Activated CD4-positive, alpha-beta T cell treated with anti-CD3 and anti-CD28 coated beads for 4 hours (primary cell): Measurements from ENCODE around the gene SMC5.
"Not testable (repeated sequence)": the region's sequence is repeated elsewhere in the genome, so short reads cannot be mapped to it uniquely, and the experiment has no call there.

Experiments used
- DNase-seq, 2 donors: peaks; one replicate each; pipeline ENCODE4 v3.0.0-alpha.2; 2020

Gene SMC5

DNA sequence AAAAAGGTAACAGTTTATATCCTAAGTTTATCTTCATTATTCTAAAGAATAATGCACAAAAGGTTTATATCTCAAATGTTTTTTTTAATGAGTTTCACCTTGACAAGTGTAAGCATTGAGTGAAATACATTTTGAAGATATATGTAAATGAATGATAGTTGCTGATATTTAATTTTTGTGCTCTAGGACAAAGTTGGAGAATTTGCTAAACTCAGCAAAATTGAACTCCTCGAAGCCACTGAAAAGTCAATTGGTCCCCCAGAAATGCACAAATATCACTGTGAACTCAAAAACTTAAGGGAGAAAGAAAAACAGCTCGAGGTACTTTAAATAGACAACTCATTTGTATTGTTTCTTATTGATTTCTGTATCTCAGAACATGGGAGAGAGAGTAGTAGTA lies 19.5 kb downstream of the SMC5 start:
- DNase-seq = no peak

DNA sequence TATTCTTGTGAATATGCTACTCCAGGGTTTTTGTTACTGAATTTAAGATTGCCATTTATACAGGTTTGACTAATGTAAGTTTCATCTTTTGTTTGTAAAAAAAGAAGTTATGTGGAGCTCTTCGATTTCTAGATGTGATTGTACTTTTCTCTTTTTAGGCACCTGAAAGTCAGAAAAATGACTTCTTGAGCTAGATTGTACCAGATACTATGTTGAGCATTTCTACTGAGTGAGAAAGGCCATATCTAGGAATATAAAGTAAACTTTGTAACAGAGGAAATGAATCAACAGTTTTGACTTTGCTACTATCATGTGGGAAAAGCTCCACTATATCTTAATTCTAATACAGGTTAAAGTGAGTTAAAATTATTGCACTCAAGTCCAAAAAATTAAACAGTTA lies 25.1 kb downstream of the SMC5 start:
- no peak for DNase-seq

DNA sequence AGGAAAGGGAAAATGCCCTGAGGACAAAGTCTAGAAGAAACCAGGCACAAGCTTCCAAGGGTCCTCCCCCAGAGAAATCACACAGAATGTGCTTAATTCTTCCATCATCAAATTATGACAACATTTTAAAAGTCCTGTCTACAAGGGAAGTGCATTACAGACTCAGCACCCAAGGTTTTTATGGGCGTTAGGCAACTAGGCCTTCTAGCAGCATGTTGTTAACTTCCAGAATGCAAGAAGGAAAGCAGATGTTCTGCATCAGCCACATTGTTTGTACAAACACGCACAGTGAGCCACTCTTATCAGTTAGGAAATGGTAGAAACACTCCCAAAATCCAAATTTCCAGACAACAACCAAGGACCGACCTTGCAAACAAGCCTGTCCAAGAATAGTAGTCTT lies 26.5 kb downstream of the SMC5 start:
- DNase-seq = no peak

DNA sequence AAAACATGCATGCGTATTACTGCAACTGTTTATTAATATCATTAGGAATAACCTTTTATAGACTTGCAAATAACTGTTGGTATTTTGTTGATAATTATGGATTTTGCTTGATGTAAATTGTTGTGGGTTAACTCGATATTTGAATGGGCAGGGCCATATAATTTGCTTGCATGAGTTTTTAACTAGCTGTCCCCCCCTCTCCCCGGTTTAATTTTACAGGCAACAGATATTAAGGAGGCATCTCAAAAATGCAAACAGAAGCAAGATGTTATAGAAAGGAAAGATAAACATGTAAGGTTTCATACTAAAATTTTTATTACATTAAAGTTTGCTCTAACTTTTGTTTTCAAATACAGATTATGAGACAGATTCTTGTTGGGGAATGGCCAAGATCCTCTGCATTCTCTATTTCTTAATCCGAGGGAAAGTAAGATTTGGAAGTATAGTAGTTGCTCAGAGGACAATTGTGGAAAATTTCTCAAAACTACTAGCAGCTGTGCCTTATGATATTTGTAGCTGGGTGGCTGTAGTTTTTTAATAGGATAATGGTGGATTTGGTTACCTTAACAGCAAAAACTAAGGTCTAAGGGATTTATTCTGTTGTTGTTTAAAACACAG lies 27.3 kb downstream of the SMC5 start:
- DNase-seq = no peak

DNA sequence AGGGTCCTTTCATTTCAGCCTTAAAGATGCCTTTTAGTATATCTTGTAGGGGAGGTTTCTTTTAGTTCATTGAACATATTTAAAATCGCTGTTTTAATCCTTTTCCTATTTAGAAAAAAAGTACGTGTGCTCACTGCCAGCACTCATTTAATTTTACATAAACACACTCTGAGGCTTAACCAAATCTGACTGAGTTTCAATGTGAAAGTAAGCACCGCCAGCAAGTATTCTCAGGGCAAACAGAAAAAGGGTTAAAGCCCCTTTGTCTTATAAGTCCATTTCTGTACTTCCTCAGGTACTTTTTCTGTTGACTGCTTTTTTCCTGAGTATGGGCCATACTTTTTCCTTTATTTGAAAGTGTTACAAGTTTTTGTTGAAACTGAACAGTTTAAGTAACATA lies 31.8 kb downstream of the SMC5 start:
- DNase-seq = no peak

DNA sequence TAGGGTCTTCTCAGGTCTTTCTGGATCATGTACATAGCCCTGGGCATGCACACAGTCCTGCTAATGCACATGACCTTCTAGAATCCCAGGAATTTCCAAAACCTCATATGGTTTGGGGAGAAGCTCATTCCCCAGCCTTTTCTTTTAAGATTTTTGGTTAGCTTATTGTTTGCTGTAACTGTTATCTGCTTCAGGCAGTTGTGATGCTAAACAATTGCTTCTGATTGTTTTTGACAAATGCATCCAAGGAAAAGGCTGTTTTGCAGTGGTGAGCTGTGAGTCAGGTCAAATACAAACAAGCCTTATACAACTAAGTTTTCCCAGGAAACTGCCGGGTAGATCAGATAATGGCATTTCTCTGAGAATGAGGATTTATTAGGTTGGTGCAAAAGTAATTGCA lies 32.7 kb downstream of the SMC5 start:
- DNase-seq = no peak

DNA sequence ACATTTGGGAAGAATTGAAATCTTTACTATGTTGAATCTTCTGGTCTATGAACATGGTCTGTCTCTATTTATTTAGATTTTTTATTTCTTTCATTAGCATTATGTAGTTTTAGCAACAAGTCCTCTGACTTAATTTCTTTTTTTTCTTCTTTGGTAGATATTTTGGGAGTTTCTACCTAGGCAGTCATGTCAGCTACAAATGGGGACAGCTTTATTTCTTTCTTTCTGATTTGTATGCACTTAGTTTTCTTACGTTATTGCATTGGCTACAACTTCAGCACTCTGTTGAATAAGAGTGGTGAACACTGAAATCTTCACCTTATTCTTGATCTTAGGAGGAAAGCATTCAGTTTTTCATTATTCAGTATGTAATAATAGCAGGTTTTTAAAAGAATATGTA lies 33.5 kb downstream of the SMC5 start:
- no peak for DNase-seq

DNA sequence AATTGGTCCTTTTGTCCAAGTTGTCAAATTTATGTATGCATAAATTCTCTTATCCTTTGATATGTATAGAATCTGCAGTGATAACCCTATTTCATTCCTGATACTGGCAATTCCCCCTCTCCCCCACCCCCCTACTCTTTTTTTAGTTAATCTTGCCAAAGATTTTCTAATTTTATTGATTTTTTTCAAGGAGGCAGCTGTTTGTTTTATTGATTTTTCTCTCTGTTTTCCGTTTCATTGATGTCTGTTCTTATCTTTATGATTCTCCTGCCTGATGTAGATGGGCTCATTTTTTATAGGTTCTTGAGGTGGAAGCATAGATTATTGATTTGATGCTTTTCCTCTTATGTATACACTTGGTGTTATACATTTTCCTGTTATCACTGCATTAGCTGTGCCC lies 34.4 kb downstream of the SMC5 start:
- DNase-seq = no peak

DNA sequence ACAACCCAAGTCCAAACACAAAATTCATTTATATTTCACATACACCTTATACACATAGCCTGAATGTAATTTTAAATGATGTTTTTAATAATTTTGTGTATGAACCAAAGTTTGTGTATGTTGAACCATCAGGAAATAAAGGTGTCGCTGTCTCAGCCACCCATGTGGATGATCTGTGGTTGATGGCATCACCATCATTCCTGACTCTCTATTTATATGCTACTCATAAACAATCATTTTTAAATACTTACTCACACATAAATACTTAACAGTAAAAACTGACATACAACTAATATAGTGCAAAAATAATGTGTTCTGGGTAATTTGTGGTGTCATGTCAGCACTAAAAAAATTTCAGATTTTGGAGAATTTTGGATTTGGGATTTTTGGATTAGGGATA lies 38.4 kb downstream of the SMC5 start:
- no peak for DNase-seq

DNA sequence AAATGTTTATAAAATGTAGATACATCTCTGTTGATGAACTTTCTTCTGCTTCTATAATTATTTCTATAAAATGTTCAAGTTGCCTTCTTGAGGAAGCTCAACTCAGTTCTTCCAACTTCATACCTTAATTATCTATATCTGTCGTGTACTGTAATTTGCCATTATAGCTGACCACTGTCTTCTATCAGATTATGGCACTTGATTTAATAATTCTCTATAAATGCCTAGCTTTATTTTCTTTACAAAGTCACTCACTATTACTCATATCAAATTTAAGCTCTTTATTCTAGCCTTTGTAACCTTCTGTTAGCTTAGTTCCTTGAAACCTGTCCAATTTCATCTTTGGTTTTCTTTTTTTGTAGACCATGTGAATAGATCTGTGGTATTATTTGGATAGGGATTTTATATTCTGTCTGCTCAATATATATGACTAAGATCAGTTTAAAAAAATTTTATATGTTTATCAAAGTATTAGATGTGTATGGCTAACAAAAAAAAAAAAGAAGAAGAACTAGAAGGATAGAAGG lies 39.5 kb downstream of the SMC5 start:
- no peak for DNase-seq

DNA sequence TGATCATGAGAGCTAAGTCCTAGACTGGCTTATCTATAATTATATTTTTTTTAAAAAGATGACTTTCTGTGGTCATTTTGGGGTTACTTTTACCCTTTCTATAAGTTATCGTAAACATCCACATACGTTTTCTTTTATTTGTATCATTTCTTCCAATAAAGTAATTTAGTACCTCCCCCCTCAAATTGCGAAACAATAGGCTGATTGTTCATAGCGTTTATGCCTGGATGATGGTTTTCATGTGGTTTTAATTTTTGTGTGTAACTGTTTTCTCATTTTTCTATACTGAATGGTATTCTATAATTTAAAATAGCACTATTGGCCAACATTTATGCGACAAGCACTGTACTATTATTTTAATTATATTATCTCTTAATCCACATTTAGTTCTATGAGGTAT lies 44.5 kb downstream of the SMC5 start:
- DNase-seq = no peak

DNA sequence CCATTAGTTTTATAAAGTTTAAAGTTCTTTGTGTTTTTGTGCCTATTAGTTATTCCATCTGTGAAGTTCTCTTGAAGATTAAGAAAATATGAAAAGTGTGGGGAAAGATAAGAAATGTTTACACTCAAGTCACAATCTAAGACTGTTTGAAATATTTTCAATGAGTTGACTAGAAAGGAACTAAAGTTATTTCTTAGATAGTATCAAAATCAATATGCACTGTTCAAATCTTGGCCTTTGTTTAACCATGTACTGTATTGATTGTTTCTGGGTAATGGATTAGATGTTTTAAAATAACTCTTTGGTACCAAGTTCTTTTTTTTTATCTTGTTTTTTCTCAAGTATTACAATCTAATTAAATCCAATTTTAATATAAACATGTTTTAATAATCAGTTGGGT lies 46.0 kb downstream of the SMC5 start:
- DNase-seq = no peak

DNA sequence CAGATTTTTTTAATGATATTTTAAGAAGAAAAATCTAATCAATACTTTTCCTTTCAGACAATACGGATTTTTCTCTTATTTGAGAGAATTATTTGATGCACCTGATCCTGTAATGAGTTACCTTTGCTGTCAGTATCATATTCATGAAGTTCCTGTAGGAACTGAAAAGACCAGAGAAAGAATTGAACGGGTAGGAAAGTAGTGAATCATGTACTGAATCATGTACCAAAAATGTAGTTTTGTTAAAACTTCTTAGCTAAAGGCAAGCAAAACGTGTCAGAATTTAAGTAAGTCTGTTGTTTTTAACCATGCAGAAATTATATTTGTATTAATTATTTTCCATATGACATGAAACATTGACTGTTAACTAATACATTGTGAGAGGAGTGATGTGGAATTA lies 56.6 kb downstream of the SMC5 start:
- DNase-seq = no peak

DNA sequence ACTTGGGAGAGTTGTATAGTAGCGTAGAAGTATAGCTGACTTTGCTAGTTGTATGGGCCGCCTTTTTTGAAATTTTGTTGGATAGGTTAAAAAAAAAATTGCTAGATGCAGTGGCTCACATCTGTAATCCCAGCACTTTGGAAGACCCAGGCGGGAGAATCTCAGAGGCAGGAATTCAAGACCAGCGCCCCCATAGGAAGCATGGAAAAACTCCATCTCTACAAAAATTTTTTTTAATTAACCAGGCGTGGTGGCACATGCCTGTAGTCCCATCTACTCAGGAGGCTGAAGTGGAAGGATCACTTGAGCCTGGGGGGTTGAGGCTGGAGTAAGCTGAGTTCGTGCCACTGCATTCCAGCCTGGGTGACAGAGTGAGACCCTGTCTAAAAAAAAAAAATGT lies 59.2 kb downstream of the SMC5 start:
- DNase-seq = no peak

DNA sequence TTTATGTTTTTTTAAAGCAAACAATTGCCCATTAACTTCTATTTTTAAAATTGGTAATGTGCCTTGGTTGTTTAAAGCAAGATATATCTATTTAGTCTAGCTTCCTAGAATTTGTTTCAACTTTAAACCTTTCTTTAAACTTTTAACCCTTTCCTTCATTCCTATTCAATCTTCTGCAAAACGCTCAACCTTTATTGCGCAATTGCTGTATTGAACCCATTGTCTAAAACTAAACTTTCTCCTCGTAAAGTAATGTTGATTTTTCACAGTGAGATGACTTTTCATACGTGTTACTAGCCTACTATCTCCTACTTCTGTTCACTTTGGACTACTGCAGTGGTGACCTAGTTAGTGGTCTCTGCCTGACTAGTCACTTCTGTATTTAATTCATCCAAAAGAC lies 63.3 kb downstream of the SMC5 start:
- DNase-seq = no peak

DNA sequence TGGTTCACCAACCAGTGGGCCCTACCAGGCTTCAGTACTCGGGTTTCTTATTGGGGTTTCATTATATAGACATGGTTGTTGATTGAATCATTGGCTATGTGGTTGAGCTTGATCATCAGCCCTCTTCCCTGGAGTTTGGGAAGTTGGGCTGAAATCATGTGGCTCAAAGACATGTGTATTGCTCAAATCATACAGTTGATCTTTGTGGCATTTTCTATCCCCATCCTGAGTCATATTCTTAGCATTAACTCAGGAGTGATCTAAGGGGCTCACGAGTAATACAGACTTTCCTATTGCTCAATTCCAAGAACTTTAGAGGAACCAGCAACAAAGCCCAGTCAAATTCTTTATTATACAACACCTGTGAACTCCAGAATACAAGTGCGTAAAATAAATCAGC lies 66.2 kb downstream of the SMC5 start:
- DNase-seq = no peak

DNA sequence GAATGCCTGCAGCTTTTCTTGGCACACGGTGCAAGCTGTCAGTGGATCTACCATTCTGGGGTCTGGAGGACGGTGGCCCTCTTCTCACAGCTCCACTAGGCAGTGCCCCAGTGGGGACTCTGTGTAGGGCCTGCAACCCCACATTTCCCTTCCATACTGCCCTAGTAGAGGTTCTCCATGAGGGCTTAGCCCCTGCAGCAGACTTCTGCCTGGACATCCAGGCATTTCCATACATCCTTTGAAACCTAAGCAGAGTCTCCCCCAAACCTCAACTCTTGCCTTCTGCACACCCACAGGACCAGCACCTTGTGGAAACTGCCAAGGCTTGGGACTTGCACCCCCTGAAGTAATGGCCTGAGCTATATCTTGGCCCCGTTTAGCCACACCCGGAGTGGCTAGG lies 69.8 kb downstream of the SMC5 start:
- not testable (repeated sequence) for DNase-seq

DNA sequence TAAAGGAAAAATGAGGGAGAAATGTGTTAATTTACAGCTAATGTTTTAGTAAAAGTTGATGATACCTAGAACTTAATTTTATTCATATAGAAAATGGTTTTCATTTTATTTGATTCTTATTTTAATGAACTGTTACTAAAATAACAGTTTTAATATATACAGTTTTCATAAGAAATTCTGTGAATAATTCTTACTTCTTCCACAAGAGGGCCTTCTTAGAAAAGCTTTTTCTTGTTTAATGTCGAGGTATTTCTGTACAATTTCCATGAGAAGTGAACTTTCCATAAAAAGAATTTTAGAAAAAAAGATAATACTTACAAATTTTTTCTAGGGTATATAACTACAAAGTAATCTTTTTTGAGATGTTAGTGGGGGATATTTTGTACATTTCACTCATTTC lies 81.8 kb downstream of the SMC5 start:
- no peak for DNase-seq

DNA sequence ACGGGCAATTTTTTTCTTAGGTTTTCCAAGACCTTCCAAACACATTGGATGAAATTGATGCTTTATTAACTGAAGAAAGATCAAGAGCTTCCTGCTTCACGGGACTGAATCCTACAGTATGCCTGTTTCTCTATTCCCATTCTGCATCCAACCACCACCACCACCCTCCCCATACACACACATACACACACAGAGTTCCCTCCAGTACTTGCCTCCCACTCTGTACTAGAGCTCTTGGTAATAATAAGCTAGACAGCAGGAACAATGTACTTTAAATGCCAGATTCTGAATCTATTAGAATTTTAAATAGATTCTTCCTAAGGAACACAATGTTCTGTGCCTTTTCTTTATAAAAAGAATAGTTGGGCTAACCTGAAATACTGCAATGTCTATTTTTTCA lies 88.3 kb downstream of the SMC5 start:
- DNase-seq = no peak

DNA sequence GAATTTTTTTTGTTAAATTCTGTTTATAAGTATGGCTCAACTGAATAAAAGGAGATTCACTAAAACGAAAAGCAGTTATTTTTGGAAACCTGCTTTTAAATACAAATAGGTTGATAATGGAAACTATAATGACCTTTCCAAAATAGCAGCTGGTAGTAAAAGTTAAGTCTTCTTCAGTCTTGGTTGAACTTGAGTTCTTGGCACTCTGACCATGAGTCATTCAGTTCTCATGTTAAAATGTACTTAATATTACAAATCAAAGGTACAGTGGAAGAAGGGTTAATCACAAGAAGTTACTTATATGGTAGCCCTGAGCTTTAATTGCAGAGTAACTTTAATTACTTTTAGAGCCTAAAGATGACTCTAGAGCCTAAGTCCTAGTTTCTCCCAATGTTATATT lies 93.6 kb downstream of the SMC5 start:
- DNase-seq = no peak

DNA sequence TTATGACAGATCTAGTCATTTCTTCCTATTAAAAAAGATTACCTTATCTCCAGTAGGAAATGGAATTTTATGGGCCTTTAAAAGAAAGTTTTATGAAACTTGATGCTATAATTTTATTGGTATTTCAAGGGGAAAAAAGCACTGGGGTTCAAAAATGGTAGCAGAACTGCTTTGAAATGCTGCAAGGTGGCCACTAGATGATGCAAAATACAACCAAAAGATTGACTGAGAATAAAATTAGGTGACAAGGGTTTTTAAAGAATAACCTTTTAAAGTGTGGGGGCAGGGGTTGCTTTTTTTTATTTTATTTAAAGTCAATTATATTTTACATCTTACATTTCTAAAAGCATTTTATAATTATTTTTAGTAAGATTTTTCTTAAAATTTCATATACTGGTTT lies 94.0 kb downstream of the SMC5 start:
- DNase-seq = no peak

DNA sequence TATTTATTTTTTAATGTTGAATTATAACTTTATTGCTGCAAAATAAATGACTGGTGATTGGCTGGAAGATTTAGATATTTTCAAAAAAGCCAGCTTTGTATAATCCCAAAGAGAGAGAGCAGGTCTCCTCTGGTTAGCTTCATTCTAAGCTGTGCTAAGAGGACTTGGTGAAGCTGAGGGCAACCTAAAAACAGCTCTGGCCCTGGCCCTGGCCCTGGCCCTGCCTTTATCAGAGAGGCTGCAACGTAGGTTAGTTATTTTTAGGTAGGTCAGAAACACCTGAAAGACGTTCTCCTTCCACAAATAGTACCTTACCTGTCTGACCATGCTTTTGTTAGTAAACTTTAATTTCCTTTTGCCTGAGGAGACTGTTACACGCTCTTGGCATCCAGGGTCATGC lies 97.0 kb downstream of the SMC5 start:
- DNase-seq = no peak

DNA sequence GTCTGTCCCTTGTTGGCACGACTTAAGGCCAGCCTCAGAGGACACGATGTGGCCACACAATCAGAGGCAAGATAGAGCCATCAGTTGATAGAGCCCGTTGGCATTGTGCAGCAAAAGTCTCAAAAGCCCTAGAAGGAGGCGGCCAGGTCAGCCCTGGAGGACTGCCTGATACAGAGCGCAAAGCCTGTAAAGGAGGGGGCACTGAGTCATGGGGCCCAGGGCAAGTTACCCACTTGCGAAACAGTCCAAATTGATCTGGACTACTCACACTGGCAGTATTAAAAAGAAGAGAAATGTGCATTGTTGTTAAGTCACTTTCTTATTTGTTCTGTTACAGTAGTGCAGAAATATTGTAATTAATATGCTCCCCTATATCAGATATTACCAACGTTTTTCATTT lies 104.2 kb downstream of the SMC5 start:
- no peak for DNase-seq

DNA sequence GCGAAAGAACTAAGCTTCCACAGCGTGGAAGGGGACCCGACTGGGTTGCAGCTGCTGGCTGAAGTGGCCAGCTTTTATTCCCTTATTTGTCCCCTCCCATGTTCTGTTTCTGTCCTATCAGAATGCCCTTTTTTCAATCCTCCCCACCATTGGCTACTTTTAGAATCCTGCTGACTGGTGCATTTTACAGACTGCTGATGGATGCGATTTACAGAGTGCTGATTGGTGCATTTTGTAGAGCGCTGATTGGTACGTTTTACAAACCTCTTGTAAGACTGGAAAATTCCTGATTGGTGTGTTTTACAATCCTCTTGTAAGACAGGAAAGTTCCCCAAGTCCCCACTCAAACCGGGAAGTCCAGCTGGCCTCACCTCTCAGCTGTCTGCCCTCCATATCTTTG lies 105.0 kb downstream of the SMC5 start:
- DNase-seq = no peak

DNA sequence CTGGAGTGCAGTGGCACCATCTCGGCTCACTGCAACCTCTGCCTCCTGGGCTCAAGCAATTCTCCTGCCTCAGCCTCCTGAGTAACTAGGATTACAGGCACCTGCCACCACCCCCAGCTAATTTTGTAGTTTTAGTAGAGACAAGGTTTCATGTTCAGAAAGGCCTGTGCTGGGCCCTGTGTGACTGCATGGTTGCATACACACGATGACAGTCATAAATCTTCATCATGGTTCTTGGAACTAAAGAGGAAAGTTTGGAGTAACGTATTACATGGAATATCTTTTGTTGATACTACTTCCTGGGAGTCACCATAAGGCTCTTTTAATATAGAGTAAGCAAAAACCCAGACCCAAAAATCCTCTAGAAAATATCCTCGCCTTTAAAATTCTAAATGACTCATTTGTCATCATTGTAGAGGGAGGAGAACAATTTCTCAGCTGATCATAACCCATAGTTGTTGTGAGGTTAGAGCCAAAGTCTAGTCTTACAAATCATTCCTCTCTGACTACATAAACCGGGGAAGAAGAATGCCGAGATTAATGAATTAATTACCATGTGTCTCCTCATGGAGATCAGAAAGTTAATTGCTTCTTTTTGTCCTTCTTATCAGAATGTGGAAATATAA lies 108.6 kb downstream of the SMC5 start:
- DNase-seq = no peak
